ENCODE measurements around the gene CABCOCO1. TPM values are rescaled to one million over a fixed set of nuclear protein-coding genes. Genes with fewer than 3 reads are reported as not detected.

The CABCOCO1 gene
- not detected in 2 replicates for total RNA-seq

DNA sequence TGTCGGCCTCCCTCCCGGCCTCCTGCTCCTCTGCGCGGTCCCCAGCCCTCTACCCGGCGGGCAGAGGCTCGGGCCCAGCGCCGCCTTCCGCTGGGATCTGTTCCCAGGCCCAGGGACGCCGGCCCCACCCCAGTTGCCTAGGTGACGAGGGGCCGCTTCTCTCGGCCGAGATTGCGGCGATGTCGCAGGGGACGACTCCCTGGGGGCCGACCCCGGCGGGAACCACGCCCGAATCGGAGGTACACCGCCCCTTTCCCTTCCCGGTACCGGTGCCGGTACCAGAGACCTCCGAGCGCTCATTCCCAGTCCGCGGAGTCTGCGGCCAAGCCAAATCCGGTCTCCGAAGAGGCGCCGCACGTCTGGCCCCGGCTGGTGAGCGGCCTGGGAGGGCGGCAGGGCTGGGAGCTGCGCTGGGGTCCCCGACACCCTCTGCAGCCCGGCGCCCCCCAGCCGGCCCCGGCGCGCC lies at the start of gene CABCOCO1:
Gene CABCOCO1, plus strand, starts transcription at position 136 of the 466 bp plus-strand sequence. Its CDS starts 44 bp downstream, at position 180.
- peaks cover 32% of the 10 kb centered on the region for H3K27me3 Mint-ChIP-seq
- TF ChIP-seq CTCF (IDR thresholded peaks at IDR 0.05): no peak
- no peaks in the 10 kb centered on the region for H3K9me3 Mint-ChIP-seq
- H3K27ac Mint-ChIP-seq: no peak within 1 kb of the TSS
- no peaks in the 10 kb centered on the region for H3K4me1 Mint-ChIP-seq
- no peak for DNase-seq
- no peaks in the 10 kb centered on the region for H3K36me3 Mint-ChIP-seq (ENCODE audit: low read depth)
- POLR2A ChIA-PET: no interaction called here
- no peak for ATAC-seq (ENCODE audit: low read depth)
- no peak within 1 kb of the TSS for H3K4me3 Mint-ChIP-seq
- intact Hi-C loops (cut with micrococcal nuclease): no loop called here
- CTCF ChIA-PET: no interaction called here

DNA sequence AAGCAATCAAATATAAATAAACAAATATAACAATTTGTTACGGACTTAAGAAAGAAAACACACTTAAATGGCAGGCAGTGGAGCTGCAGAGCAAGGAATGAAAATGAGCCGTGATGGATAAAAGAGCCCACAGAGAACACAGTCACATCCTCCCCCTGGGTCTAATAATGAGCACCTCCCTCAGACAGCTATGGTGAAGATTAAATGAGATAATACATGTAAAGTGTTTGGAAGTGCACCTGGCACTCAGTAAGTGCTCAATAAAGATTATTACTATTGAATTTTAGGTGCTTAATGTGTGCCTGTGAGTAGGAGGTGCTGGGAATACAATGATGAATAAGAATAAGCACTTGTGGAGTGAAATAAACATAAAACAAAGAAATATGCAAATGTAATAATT lies 49.1 kb upstream of the CABCOCO1 start:
- H3K27me3 Mint-ChIP-seq: peaks cover 5% of the 10 kb centered on the region
- no peak for TF ChIP-seq CTCF (IDR thresholded peaks at IDR 0.05)
- no peak overlapping the region for H3K4me3 Mint-ChIP-seq
- H3K36me3 Mint-ChIP-seq (ENCODE audit: low read depth): no peaks in the 10 kb centered on the region
- ATAC-seq (ENCODE audit: low read depth) (no peak), DNase-seq (no peak)
- ChIA-PET CTCF (interaction anchor here (1.3 kb wide), 1 partner anchor 9 kb away, joined by 4 read pairs; no protein-coding TSS in a partner anchor), POLR2A (no interaction called here)
- H3K27ac Mint-ChIP-seq: no peak overlapping the region
- no peaks in the 10 kb centered on the region for H3K9me3 Mint-ChIP-seq
- intact Hi-C loops (cut with micrococcal nuclease): no loop called here
- no peaks in the 10 kb centered on the region for H3K4me1 Mint-ChIP-seq

GRCh38 chr10:61616611-61617010 lies 46.1 kb upstream of the CABCOCO1 start:
- no peak for TF ChIP-seq CTCF (IDR thresholded peaks at IDR 0.05)
- Mint-ChIP-seq H3K27ac (no peak overlapping the region), H3K9me3 (no peaks in the 10 kb centered on the region), H3K4me3 (no peak overlapping the region), H3K27me3 (peaks cover 9% of the 10 kb centered on the region), H3K4me1 (no peaks in the 10 kb centered on the region), H3K36me3 (ENCODE audit: low read depth) (no peaks in the 10 kb centered on the region)
- ATAC-seq (ENCODE audit: low read depth): no peak
- CTCF ChIA-PET: no interaction called here
- POLR2A ChIA-PET: no interaction called here
- intact Hi-C loops (cut with micrococcal nuclease): no loop called here
- DNase-seq: no peak

DNA sequence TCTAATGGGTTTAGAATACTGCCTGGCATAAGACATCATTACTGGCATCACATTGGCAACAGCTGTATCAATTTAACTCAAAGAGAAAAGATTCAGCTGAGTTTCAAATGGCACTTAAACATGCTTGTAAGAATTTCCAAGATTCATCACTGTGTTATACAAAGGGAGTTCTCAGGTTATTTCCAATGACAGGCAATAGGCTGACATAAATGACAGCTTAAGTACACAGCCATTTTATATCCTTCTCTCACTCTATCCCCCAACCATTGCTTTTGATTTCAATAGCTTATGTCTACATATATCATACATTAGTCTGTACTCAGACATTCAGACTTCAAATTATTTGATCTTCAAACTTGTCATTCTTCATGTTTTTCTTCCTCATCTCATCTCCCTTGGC lies 45.5 kb upstream of the CABCOCO1 start:
- no peak for DNase-seq
- no peak overlapping the region for H3K4me3 Mint-ChIP-seq
- no peaks in the 10 kb centered on the region for H3K36me3 Mint-ChIP-seq (ENCODE audit: low read depth)
- H3K4me1 Mint-ChIP-seq: no peaks in the 10 kb centered on the region
- ATAC-seq (ENCODE audit: low read depth): no peak
- peaks cover 10% of the 10 kb centered on the region for H3K27me3 Mint-ChIP-seq
- H3K9me3 Mint-ChIP-seq: no peaks in the 10 kb centered on the region
- ChIA-PET POLR2A (no interaction called here), CTCF (no interaction called here)
- no peak overlapping the region for H3K27ac Mint-ChIP-seq
- TF ChIP-seq CTCF (IDR thresholded peaks at IDR 0.05): no peak
- intact Hi-C loops (cut with micrococcal nuclease): no loop called here

DNA sequence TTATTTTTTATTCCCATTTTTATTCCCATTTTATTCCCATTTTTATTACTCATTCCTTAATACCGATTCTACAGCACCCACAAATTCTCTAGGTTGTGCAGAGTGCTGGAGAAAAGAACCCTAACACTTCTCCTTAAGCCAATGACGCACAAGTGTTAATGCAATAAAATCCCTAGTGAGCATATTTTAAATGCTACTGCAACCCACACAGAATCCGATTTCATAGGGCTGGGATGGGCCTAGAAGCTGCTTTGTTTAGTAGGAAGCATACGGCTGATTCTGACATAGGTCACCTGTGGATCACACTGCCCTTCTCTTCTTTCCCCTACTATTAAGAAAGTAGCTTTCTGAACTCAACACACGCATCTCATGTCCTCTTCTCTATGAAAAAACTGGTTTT lies 45.1 kb upstream of the CABCOCO1 start:
- Mint-ChIP-seq H3K27ac (no peak overlapping the region), H3K9me3 (no peaks in the 10 kb centered on the region)
- CTCF ChIA-PET: no interaction called here

More for the DNA sequence above, 45.1 kb upstream of the CABCOCO1 start:
- no peak for TF ChIP-seq CTCF (IDR thresholded peaks at IDR 0.05)
- POLR2A ChIA-PET: no interaction called here
- H3K36me3 Mint-ChIP-seq (ENCODE audit: low read depth): no peaks in the 10 kb centered on the region
- intact Hi-C loops (cut with micrococcal nuclease): no loop called here
- ATAC-seq (ENCODE audit: low read depth) (no peak), DNase-seq (no peak)
- peaks cover 10% of the 10 kb centered on the region for H3K27me3 Mint-ChIP-seq
- H3K4me1 Mint-ChIP-seq: no peaks in the 10 kb centered on the region
- H3K4me3 Mint-ChIP-seq: no peak overlapping the region

All from activated B cell treated with CpG ODN at 0.5 μM for 24 hours (primary cell).